GM18867 (cell line): ENCODE data around the gene IAH1.
"Not testable (repeated sequence)": the region's sequence is repeated elsewhere in the genome, so short reads cannot be mapped to it uniquely, and the experiment has no call there.

Experiments used
- ATAC-seq: cut with Tn5 transposase; IDR thresholded peaks from one replicate; pipeline ENCODE4 v1.9.1; 2021; ENCODE audit warnings: mild to moderate bottlenecking, moderate library complexity; ENCODE audit not compliant: unreplicated experiment

The IAH1 gene

GRCh38 chr2:9472511-9472910, 1.8 kb upstream of the IAH1 start:
- no peak for ATAC-seq

GRCh38 chr2:9473308-9473984, 905 bp upstream of the IAH1 start:
- no peak for ATAC-seq

GRCh38 chr2:9473985-9474360, 378 bp upstream of the IAH1 start:
- no peak for ATAC-seq

GRCh38 chr2:9477914-9478313, 3.6 kb downstream of the IAH1 start:
- ATAC-seq, result no peak

- no peak for ATAC-seq
These were observed 4.2 kb downstream of the IAH1 start for GRCh38 chr2:9478526-9478925.

- ATAC-seq, result no peak
These were observed 5.8 kb downstream of the IAH1 start for GRCh38 chr2:9480157-9480556.

GRCh38 chr2:9483107-9483506, 8.8 kb downstream of the IAH1 start:
- no peak for ATAC-seq

GRCh38 chr2:9484533-9484932, 10.2 kb downstream of the IAH1 start:
- ATAC-seq, result no peak

- no peak for ATAC-seq
These were observed 14.5 kb downstream of the IAH1 start for GRCh38 chr2:9488583-9489547.

GRCh38 chr2:9490789-9491188, 16.4 kb downstream of the IAH1 start:
- ATAC-seq, result no peak

- ATAC-seq, result no peak
These were observed 18.6 kb downstream of the IAH1 start for GRCh38 chr2:9492927-9493326.

GRCh38 chr2:9493478-9493877, 19.1 kb downstream of the IAH1 start:
- no peak for ATAC-seq

- ATAC-seq, result no peak
These were observed 19.7 kb downstream of the IAH1 start for GRCh38 chr2:9494081-9494480.

- no peak for ATAC-seq
These were observed 22.7 kb downstream of the IAH1 start for GRCh38 chr2:9497017-9497416.

- no peak for ATAC-seq
These were observed 23.9 kb downstream of the IAH1 start for GRCh38 chr2:9498210-9498609.

GRCh38 chr2:9508931-9509330, 34.6 kb downstream of the IAH1 start:
- ATAC-seq, result no peak

- not testable (repeated sequence) for ATAC-seq
These were observed 39.6 kb downstream of the IAH1 start for GRCh38 chr2:9513946-9514345.

- ATAC-seq, result no peak
These were observed 42.9 kb downstream of the IAH1 start for GRCh38 chr2:9517118-9517782.

GRCh38 chr2:9518163-9518562, 43.8 kb downstream of the IAH1 start:
- ATAC-seq, result no peak

GRCh38 chr2:9518780-9519179, 44.4 kb downstream of the IAH1 start:
- ATAC-seq, result no peak

- ATAC-seq, result no peak
These were observed 44.9 kb downstream of the IAH1 start for GRCh38 chr2:9519250-9519649.

GRCh38 chr2:9524291-9524690, 49.9 kb downstream of the IAH1 start:
- ATAC-seq, result no peak
